IPS-NIHi7 (cell line): ENCODE results near the gene NFYA.

Experiments
- DNase-seq: peaks from one replicate; pipeline ENCODE4 v3.0.0; 2012; ENCODE audit warnings: mixed read lengths; ENCODE audit errors: extremely low spot score

NFYA gene

DNA sequence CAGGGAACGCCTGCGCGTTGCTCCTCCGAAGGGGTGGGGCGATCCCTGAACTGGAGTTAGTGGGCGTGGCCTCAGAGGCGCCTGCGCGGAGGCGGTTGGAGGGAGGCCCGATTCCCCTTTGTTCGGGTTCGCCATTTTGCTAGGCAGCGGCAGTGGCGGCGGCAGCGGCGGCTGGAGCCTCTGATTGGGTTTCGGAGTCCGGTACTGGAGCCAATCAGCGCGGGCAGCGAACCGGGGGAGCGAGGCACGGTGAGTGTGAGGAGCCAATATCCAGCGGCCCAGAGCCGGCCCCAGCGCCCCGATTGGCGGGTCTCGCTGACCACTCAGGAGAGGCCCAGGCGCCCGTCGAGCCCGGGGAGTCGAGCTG is at the start of gene NFYA:
NFYA (plus strand) TSS at position 139 of the 367 bp plus-strand sequence. CDS start 6,116 bp downstream, outside the sequence.
- peak; percentile 94 for DNase-seq

DNA sequence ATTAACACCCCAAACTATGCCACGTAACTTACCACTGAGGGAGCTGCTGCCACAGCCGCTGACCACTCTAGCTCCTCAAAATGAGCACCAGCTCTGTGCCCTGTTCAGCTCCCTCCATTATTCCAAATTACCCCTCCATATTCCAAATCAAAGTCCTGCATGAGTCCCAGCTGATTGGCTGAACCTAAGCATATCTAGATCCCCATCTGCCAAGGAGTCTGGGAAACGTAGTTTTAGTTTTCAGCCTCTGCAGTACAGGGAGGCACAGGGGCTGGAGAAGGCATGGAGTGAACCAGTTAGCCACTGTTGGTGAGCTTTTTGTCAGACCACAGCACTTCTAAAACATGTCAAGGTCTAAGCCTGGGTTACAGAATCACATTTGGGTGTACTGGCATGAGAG is 49.7 kb upstream of the NFYA start:
- DNase-seq: no peak

DNA sequence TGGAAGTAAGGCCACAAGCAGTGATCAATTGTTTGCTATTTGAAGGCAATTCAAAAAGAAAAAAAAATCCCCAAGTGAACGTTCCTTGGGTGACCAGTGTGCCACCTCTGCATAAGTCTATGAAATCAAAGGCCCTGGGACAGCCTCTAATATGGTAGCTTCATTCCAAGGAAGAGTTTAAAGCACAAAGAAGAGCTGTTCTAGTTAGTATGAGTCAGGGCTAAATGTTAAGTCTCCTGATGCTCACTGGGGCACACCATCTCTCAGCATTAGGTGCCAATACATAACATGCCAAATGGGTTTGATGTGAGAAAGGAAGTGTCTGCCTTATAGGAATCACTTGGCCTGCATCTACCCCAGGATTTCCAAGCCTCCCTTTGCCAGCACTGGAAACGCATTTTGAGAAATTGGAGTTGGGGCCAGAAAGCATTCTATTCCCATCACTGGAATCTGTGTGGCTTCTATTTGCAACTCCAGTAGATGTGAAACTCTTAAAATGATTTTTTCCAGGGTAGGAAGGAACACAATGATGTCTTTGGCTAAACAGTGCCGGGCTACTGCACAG is 46.7 kb upstream of the NFYA start:
- DNase-seq: no peak

GRCh38 chr6:41027241-41027640 is 45.5 kb upstream of the NFYA start:
- DNase-seq: no peak

GRCh38 chr6:41027799-41028560 is 44.8 kb upstream of the NFYA start:
- DNase-seq: peak; percentile 88

DNA sequence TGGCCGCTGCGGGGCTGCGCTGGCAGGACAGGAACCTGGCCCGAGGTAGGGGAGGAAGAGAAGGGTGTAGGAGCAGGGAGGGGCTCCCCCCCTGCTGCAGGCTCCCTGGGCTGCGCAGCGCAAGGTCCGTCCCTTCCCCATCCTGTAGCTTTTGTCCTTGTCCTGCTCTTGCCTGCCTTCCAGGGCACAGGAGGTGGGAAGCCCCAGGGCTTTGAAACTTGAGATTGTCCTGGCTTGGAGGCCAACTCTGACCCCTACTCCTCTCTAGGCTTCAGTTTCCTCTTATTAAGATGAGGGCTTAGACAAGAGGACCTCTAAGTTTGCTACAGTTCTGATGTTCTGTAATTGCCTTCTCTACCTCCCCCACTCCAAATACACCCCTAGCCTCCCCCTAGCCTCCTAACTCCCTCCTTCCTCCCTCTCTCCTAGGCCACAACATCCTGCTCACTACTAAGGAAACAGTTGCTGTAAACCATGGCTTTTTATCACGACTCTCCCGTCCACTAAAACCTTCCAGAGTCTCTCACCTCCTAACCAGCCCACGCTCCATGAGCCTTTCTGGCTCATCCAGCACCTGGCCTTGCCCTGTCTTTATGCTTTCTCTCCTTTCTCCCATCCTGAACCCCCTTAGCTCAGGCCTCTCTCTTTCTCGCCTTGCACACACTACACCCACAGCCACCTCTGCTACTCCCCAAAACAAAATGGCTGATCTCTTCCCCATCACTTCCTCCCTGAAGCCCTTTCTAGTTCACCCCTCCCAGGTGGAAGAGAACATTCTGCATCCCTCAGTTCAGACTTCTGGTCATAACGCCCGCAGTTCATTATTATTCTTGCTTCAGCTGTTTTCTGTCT is 44.0 kb upstream of the NFYA start:
- DNase-seq: peak; percentile 66

DNA sequence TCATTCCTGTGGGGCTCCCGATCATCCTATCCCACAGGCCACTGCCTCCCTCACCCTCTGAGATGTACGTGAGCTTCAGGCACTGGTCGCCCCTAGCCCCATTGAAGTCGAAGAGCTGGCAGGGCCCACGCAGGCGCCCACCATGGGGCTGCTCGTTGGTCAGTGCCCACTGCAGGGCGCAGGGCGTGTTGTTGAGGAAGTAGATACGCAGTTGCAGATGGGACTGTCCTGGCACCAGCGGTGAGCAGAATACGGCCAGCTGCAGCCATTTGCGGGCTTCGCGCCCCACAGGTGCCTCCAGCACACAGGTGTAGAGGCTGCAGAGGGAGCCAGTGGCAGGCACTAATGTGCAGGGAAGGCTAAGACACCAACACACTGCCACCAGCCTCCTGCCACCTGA is 39.9 kb upstream of the NFYA start:
- DNase-seq: no peak

DNA sequence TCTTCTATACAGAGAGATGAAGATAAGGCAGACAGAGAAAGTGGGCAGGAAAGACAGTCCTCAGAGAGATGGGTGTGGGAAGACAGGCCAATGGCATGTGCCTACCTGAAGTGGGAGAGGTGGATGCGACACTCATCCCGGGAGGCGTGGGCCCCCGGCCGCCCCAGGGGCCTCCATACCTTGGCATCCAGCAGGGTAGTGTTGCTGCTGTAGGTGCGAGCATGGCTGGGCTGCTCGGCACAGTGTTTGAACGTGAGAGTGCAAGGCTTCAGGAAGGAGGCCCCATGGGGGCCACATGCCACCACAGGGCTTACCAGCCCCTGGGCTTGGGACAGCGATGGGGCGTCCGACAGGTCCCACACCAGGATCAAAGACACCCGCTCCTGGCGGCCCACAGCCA is 39.0 kb upstream of the NFYA start:
- DNase-seq: no peak

DNA sequence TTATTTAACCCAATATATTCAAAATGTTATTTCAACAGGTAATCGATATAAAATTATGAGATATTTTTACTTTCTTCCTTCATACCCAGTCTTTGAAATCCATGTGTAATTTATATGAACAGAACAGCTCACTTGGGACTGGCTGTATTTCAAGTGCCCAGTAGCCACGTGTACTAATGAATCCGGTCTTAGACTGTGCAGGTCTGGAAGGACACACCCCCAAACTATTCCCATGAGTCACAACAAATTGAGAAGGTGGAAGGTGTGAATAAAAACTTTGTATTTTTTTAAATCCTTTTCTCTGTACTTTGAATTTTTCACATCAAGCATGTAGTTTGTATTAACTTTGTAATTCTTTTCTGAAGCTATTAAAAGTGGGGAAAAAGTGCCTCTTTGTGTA is 36.6 kb upstream of the NFYA start:
- DNase-seq: no peak

GRCh38 chr6:41036601-41037000 is 36.2 kb upstream of the NFYA start:
- DNase-seq: no peak

GRCh38 chr6:41037107-41037900 is 35.5 kb upstream of the NFYA start:
- no peak for DNase-seq

DNA sequence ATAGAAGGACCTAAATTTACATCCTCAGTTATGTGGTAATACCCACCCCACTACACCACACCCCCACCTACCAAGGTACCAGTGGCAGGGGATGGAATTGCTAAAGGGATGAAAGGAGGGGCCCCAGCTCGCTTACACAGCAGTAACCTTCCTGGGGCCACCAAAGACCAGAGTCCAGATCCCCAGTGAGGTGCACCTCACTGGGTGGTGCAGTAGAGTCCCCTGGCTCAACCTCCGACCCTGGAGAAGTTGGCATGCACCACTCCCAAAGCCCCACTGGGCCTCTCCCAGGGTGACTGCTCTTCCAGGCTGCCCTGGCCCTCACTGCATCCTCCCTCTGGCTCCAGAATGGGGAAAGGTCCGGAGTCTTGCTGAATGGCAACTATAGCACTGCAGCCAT is 34.6 kb upstream of the NFYA start:
- no peak for DNase-seq

DNA sequence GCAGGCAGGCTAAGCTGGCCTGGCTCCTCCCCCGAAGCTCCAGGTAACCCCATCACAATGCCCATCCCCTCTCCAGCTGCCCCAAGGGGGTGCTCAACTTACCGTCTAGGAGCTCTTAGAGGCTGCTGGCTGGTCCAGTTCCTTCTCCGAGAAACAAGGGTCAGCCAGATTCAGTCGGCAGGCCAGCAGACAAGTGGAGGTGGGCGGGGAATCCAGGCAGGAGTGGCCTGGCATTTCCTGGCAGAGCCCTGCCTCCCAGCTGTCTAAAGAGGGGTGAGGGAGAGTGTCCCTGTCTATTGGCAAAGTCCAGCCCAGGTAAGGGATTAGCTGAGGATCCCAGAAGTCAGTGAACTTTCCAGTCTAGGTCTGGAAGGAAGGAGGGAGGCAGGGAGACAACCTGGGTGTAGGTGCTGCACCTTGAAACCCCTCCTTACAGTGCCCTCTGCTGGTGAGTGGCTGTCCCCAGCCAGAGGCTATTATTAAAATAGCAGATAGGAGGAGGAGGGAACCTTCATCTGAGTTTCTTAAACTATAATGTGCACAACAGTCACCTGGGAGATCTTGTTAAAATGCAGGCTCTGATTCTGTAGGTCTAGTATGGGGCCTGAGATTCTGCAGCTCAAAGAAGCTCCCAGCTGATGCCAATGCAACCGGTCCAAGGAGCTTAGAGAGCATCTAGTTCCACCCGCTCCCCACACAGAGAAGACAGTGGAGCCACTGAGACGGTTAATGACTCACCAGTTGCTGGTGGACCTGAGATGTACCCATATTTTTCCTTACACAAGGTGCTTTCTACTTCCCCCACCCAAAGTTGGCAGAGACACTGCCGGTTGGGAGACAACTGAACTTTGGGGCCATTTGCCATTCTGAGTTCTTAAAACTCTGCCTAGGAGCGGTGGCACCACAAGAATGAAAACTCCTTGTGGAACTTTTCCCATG is 33.4 kb upstream of the NFYA start, which contains the start of gene UNC5CL:
UNC5CL (minus strand) TSS at position 162 of the 939 bp plus-strand sequence. CDS start 4,147 bp downstream, outside the sequence.
- DNase-seq: peak; percentile 88

GRCh38 chr6:41040101-41040939 is 32.5 kb upstream of the NFYA start:
- peak; percentile 30 for DNase-seq

DNA sequence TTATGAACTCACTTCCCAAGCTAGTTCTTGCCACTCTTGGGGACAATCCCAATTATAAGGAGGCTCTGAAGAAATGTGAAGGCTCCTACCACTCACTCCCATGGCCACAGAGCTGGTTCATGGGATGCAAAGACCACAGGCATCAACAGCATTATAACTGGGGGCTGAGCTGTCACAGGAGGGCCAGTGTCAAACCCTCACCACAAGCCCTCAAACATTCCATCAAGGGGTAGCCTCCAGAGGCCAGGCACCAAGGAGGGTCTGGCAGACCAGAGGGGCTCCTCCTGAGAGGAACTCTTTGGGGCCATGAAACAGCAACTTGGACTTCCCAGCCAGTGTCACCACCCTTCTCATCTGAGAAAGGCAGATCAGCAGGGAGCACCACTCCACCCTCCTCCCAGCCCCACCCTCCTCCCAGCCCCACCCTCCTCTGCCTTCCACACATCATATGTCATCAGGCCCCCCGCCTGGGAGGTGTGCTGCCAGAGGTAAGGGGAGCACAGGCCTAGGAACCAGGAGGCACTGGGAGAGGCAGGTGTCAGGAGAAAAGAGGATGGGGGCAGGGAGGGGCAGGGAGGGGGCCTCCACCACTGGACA is 31.7 kb upstream of the NFYA start:
- no peak for DNase-seq

DNA sequence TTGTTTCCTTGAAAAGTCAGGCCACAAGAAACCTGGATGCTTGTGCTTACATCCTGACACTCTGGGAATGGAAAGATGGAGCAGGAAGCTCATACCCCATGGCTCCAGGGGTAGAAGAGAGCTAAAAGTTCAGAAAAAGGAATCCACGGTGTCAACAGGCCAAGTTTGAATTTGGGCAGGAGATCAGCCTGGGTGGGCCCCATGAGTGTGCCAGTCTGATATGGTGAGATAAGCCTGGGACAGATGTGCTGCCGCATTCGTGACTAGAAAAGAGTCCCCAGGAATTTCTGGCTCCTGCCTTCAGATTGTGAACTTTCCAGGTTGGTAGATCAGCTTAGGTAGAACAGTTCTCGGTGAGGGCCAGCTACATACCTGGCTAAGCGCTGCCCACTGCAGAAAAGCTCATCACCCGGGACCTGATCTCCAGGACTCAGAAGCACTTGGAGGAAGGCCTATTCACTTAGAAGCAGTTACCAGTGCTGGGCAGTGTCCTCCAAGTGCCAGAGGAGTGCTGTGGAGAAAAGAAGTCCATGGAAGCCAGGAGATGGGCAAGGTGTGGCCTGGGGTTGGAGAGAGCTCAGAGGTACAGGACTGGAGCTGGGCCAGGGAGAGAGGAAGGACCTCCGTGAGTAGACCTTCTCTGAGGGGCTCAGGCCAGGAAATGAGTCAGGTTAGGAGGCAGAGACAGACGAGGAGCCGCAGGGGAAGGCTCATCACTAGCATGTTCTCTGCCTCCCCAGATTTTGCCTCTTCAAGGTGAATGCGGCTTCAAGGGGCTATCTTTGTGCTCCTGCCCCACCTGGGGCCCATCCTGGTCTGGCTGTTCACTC is 30.3 kb upstream of the NFYA start, which contains the start of gene TSPO2:
TSPO2 (plus strand) TSS at position 242 of the 830 bp plus-strand sequence; CDS start at position 761, 519 bp downstream.
- no peak for DNase-seq

DNA sequence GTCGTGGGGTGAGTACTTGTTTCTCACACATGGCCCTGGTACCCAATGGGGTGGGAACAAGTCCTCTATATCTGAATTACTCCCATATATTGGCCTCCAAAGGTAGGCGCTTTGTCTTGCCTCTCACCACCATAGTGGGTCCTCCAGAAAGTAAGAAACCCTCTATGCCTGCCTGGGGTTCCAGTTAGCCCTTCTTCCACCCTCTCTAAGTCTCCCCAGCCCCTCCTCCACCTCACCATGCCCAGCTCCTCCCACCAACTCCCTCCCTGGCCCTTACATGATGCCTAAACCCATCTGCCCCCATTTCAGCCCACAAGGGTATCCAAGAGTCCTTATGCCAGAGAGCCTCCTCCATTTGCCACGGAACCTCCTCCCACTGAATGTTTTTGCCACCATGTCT is 29.6 kb upstream of the NFYA start:
- DNase-seq: no peak

DNA sequence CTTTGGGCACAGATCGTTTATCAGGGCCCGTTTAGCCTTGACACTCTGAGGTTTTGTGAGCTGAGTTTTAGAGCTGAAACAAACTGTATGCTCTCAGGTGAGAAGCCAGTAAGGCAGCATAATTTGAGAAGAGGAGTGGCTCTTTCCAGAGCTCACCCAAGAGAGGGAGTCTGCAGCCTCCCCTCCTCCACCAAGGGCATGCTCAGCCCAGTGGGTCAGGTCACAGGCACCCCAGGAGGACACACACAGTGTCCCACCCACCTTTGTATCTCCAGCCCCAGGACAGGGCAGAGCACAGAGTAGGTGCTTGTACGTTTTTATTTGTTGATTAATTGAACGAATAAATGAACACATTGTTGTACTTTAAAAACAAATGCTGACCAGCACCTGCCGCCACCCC is 27.1 kb upstream of the NFYA start:
- no peak for DNase-seq
